HEK293 (cell line): Measurements from ENCODE around the gene COL4A1.

ENCODE experiments used
- CTCF ChIP-seq: fragments of 450-650 bp; formaldehyde crosslinking; IDR thresholded peaks from 2 replicates; pipeline ENCODE4 v1.5.1; 2016; ENCODE audit warnings: missing biosample characterization, missing genetic modification characterization
- MZF1 ChIP-seq: fragments of 450-650 bp; formaldehyde crosslinking; IDR thresholded peaks from 2 replicates; pipeline ENCODE4 v1.5.1; 2017; ENCODE audit warnings: missing biosample characterization, missing genetic modification characterization, borderline replicate concordance
- PBX3 ChIP-seq: sonication (generic); formaldehyde crosslinking; IDR thresholded peaks from 2 replicates; pipeline ENCODE4 v1.8.1; 2022; ENCODE audit warnings: mild to moderate bottlenecking, moderate library complexity, missing genetic modification reagents
- PRDM2 ChIP-seq: fragments of 450-650 bp; formaldehyde crosslinking; IDR thresholded peaks from 2 replicates; pipeline ENCODE4 v1.5.1; 2016; ENCODE audit warnings: missing biosample characterization, missing genetic modification characterization, borderline replicate concordance
- TSHZ1 ChIP-seq: fragments of 450-650 bp; formaldehyde crosslinking; IDR thresholded peaks from 2 replicates; pipeline ENCODE4 v1.5.1; 2016; ENCODE audit warnings: missing biosample characterization, missing genetic modification characterization, borderline replicate concordance
- YY1 ChIP-seq: fragments of 450-650 bp; formaldehyde crosslinking; IDR thresholded peaks from 2 replicates; pipeline ENCODE4 v1.5.1; 2018; ENCODE audit warnings: missing biosample characterization, missing genetic modification characterization
- ZBTB48 ChIP-seq: fragments of 450-650 bp; formaldehyde crosslinking; IDR thresholded peaks from 2 replicates; pipeline ENCODE4 v1.5.1; 2016; ENCODE audit warnings: missing biosample characterization, missing genetic modification characterization
- ZNF280C ChIP-seq: fragments of 450-650 bp; formaldehyde crosslinking; IDR thresholded peaks from 2 replicates; pipeline ENCODE4 v1.5.1; 2016; ENCODE audit warnings: missing biosample characterization, missing genetic modification characterization
- ZNF324 ChIP-seq: fragments of 450-650 bp; formaldehyde crosslinking; IDR thresholded peaks from 2 replicates; pipeline ENCODE4 v1.5.1; 2016; ENCODE audit warnings: missing biosample characterization, missing genetic modification characterization
- ZNF449 ChIP-seq: fragments of 450-650 bp; formaldehyde crosslinking; IDR thresholded peaks from 2 replicates; pipeline ENCODE4 v1.5.1; 2017; ENCODE audit warnings: missing biosample characterization, mild to moderate bottlenecking, missing genetic modification characterization, moderate library complexity
- ZNF501 ChIP-seq: fragments of 450-650 bp; formaldehyde crosslinking; IDR thresholded peaks from 2 replicates; pipeline ENCODE4 v1.5.1; 2016; ENCODE audit warnings: missing biosample characterization, missing genetic modification characterization
- ZNF513 ChIP-seq: fragments of 450-650 bp; IDR thresholded peaks from 2 replicates; pipeline ENCODE4 v1.5.1; 2018; ENCODE audit warnings: missing biosample characterization, missing genetic modification characterization
- ZNF549 ChIP-seq: fragments of 450-650 bp; IDR thresholded peaks from 2 replicates; pipeline ENCODE4 v1.5.1; 2018; ENCODE audit warnings: missing biosample characterization, missing genetic modification characterization, mild to moderate bottlenecking, inconsistent platforms, moderate library complexity
- ZNF629 ChIP-seq: fragments of 450-650 bp; formaldehyde crosslinking; IDR thresholded peaks from 2 replicates; pipeline ENCODE4 v1.5.1; 2017; ENCODE audit warnings: missing biosample characterization, missing genetic modification characterization

- TF ChIP-seq TSHZ1 (tag by site-specific recombination) (no peak), CTCF (tag by site-specific recombination) (no peak), PRDM2 (tag by site-specific recombination) (no peak), ZNF324 (tag by site-specific recombination) (no peak), PBX3 (CRISPR knock-in tag) (no peak), YY1 (no peak), ZNF449 (tag by site-specific recombination) (no peak), ZNF280C (tag by site-specific recombination) (no peak), MZF1 (no peak), ZNF629 (tag by site-specific recombination) (no peak), ZNF549 (tag by site-specific recombination) (no peak), ZNF501 (tag by site-specific recombination) (no peak), ZBTB48 (tag by site-specific recombination) (no peak), ZNF513 (tag by site-specific recombination) (no peak)
Measured at GRCh38 chr13:110110783-110111182, 196.2 kb downstream of the COL4A1 start.
